Measurements from ENCODE around the gene IER5.
"Not testable (repeated sequence)": the region's sequence is repeated elsewhere in the genome, so short reads cannot be mapped to it uniquely, and the experiment has no call there.

Gene IER5

GRCh38 chr1:181115971-181116370 lies 27.5 kb downstream of the IER5 start:
- not testable (repeated sequence) for DNase-seq (ENCODE audit: low read depth)

- no peak for DNase-seq (ENCODE audit: low read depth)
Observed at GRCh38 chr1:181116819-181117390, 28.4 kb downstream of the IER5 start.

- no peak for DNase-seq (ENCODE audit: low read depth)
Observed at GRCh38 chr1:181117648-181118449, 29.3 kb downstream of the IER5 start.

- no peak for DNase-seq (ENCODE audit: low read depth)
Observed at GRCh38 chr1:181119093-181119989, 30.8 kb downstream of the IER5 start.

GRCh38 chr1:181120924-181121323 lies 32.4 kb downstream of the IER5 start:
- DNase-seq (ENCODE audit: low read depth) = no peak

GRCh38 chr1:181121498-181121897 lies 33.0 kb downstream of the IER5 start:
- no peak for DNase-seq (ENCODE audit: low read depth)

GRCh38 chr1:181122222-181122621 lies 33.7 kb downstream of the IER5 start:
- DNase-seq (ENCODE audit: low read depth) = no peak

- DNase-seq (ENCODE audit: low read depth) = no peak
Observed at GRCh38 chr1:181123173-181123572, 34.7 kb downstream of the IER5 start.

GRCh38 chr1:181124291-181124751 lies 35.8 kb downstream of the IER5 start:
- no peak for DNase-seq (ENCODE audit: low read depth)

GRCh38 chr1:181126289-181126688 lies 37.8 kb downstream of the IER5 start:
- DNase-seq (ENCODE audit: low read depth) = no peak

GRCh38 chr1:181126871-181127587 lies 38.5 kb downstream of the IER5 start:
- DNase-seq (ENCODE audit: low read depth) = no peak

- DNase-seq (ENCODE audit: low read depth) = no peak
Observed at GRCh38 chr1:181127898-181128453, 39.5 kb downstream of the IER5 start.

- DNase-seq (ENCODE audit: low read depth) = no peak
Observed at GRCh38 chr1:181128592-181129497, 40.3 kb downstream of the IER5 start.

- no peak for DNase-seq (ENCODE audit: low read depth)
Observed at GRCh38 chr1:181129771-181130606, 41.5 kb downstream of the IER5 start.

- DNase-seq (ENCODE audit: low read depth) = no peak
Observed at GRCh38 chr1:181131255-181131941, 42.9 kb downstream of the IER5 start.

GRCh38 chr1:181133441-181133951 lies 45.0 kb downstream of the IER5 start:
- DNase-seq (ENCODE audit: low read depth) = no peak

GRCh38 chr1:181133969-181134418 lies 45.5 kb downstream of the IER5 start:
- DNase-seq (ENCODE audit: low read depth) = no peak

- peak; percentile 63 for DNase-seq (ENCODE audit: low read depth)
Observed at GRCh38 chr1:181134543-181135436, 46.3 kb downstream of the IER5 start.
